HG02642 (cell line): Measurements from ENCODE around the gene TRRAP.
A peak's percentile ranks its signal among the peaks of the same experiment; 100 is the strongest.

Experiments
- ATAC-seq: cut with Tn5 transposase; IDR thresholded peaks from one replicate; pipeline ENCODE4 v1.9.1; 2021; ENCODE audit warnings: mild to moderate bottlenecking; ENCODE audit not compliant: unreplicated experiment, poor library complexity

The TRRAP gene

DNA sequence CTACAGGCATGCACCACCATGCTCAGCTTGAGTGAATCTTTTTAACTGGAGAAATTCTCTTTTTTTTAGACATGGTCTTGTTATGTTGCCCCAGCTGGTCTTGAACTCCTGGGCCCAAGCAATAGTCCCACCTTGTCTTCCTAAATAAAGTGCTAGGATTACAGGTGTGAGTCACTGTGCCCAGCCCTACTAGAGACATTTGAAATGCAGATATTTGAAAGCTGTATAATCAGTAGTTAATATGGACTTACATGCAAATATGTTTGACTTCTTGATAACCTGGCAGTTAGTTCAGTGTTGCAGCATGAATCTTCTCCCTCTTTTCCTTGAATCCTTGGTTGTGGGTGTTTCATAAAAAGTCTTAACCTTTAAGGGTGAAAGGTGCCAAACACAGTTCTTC lies 8.7 kb downstream of the TRRAP start:
- no peak for ATAC-seq

DNA sequence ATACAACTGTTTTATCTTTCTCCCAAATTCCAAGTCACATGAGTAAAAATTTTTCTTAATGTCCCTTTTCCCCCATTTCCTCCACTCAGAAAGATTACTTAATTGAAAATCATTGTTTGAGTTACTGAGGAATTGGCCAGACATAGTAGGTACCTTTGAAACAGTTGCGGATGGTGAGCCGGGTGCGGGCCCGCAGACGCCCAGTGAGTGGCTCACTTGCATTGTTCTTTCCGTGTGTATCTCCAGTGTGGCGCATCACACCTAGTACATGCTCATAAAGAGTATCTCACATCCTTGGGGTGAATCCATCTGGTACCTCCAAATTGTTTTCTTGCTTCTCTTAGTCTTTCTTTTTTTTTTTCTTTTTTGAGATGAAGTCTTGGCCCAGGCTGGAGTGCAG lies 14.3 kb downstream of the TRRAP start:
- no peak for ATAC-seq

GRCh38 chr7:98899816-98900215 lies 21.5 kb downstream of the TRRAP start:
- ATAC-seq = no peak

- no peak for ATAC-seq
Measured at GRCh38 chr7:98900815-98901214, 22.5 kb downstream of the TRRAP start.

- ATAC-seq = no peak
Measured at GRCh38 chr7:98902523-98902922, 24.2 kb downstream of the TRRAP start.

GRCh38 chr7:98903246-98903645 lies 24.9 kb downstream of the TRRAP start:
- ATAC-seq = no peak

GRCh38 chr7:98907570-98907969 lies 29.2 kb downstream of the TRRAP start:
- ATAC-seq = no peak

- no peak for ATAC-seq
Measured at GRCh38 chr7:98908585-98908984, 30.3 kb downstream of the TRRAP start.

DNA sequence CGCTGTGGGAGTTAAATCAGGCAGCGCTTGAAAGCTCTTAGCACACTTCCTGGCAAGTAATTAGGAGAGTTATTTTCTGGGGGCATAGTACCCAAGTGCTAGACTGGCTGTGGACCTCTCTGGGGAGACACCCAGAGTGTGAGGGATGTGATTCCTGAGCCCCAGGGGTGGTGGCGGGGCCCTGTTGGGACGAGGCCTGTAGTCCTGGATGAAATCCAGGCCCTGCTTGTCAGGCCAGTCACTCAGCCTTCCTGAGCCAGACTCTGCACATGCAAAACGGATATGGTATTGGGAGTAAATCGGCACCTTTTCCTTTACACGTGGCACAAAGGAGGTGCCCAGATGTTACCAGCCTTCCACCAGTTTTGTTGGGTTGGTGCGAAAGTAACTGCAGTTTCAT lies 31.2 kb downstream of the TRRAP start:
- ATAC-seq = no peak

DNA sequence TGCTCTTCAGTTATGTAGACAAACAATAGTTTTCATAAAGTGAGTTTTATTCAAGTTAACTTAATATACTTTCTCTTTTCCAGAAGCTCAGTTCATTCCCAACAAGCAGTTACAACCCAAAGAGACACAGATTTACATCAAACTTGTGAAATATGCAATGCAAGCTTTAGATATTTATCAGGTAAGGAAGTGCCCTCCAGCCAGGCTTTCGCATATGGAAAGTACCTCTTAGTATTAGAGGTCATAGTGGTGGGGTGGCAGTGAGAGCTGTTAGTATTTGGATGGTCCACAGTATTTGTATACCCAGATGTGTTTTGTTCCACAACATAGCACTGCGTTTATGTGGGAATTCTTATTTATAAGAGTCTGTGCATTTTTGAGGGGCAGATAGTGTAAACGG lies 32.1 kb downstream of the TRRAP start:
- no peak for ATAC-seq

DNA sequence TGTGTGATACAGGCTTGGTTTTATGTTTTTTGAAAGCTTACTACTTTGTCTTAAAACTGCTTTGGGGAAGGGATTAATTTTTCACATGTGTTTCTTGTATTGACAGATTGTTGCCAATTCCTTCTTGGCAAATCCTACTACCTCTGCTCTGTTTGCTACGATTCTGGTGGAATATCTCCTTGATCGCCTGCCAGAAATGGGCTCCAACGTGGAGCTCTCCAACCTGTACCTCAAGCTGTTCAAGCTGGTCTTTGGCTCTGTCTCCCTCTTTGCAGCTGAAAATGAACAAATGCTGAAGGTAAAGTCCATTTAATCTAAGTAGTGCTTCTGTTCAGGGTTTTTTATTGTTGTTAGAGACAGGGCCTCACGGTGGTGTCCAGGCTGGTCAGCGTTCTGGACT lies 33.6 kb downstream of the TRRAP start:
- ATAC-seq = no peak

DNA sequence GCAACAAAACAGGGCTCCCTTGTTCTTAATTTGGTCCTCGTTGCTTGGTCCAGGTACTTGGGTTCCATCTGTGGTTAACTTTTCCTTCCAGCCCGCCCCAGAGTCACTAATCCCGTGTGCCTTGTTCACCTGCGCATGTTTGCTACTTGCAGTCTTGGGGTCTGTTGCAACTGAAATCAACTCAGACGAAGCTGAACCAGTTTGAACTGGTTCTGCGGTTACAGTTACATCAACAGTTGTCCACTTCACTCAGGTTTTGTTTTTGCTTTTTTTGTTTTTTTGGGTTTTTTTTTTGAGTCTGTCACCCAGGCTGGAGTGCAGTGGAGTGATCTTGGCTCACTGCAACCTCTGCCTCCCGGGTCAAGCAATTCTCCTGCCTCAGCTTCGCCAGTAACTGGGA lies 34.7 kb downstream of the TRRAP start:
- no peak for ATAC-seq

- no peak for ATAC-seq
Measured at GRCh38 chr7:98913612-98914011, 35.3 kb downstream of the TRRAP start.

- no peak for ATAC-seq
Measured at GRCh38 chr7:98917331-98917730, 39.0 kb downstream of the TRRAP start.

DNA sequence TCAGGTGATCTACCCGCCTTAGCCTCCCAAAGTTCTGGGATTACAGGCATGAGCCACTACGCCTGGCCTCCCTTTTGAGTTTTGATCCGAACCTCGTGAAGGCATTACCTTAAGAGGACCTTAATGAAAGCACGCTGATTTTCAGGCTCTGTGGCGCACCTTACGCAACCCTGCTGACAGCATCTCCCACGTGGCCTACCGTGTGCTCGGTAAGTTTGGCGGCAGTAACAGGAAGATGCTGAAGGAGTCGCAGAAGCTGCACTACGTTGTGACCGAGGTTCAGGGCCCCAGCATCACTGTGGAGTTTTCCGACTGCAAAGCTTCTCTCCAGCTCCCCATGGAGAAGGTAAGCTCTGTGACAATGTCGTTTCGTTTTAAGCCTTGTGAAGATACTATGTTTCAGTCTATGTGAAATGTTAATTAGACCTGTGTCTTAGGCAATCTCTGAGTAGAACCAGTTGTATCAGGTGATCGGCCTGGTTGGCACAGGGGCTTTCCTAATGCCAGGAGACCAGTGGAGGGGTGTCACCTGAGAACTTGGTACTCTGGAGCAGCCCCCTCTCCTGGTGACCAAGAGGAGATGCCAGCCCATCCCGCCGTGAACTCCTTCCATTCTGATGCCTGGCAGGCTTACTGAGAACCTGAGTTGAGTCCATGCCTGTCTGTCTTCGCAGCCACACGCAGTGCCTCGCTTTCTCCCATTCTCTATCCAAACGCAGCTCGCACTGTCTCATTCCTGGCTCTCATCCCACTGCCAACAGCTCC lies 43.5 kb downstream of the TRRAP start:
- no peak for ATAC-seq

- ATAC-seq = no peak
Measured at GRCh38 chr7:98922392-98923187, 44.3 kb downstream of the TRRAP start.

DNA sequence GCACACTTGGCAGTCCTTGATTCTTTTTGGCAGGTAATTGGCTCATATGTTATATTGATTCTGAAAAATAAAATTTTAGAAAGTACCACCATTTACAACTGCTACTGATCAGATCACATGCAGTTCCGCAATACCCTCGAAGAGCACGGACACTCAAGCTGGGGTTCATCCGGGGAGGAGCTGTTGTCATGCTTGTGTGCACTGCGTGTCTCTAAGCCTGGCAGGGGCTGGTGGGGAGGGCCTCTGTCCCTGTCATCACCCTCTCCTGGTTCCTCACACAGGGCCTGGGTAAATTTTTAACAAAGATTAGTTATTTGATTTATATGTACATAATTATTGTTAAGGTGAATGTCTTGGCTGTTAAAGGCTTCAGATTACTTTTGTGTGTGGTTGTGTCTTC lies 45.2 kb downstream of the TRRAP start:
- ATAC-seq = no peak

- ATAC-seq = no peak
Measured at GRCh38 chr7:98927125-98927524, 48.8 kb downstream of the TRRAP start.

DNA sequence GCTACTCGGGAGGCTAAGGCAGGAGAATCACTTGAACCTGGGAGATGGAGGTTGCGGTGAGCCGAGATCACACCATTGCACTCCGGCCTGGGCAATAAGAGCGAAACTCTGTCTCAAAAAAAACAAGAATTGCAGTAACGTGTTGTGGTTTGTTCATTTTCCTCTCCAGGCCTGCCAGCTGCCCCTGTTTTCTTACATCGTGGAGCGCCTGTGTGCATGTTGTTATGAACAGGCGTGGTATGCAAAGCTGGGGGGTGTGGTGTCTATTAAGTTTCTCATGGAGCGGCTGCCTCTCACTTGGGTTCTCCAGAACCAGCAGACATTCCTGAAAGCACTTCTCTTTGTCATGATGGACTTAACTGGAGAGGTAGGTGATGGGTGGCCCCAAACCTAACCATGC lies 52.1 kb downstream of the TRRAP start:
- ATAC-seq = peak; percentile 32

DNA sequence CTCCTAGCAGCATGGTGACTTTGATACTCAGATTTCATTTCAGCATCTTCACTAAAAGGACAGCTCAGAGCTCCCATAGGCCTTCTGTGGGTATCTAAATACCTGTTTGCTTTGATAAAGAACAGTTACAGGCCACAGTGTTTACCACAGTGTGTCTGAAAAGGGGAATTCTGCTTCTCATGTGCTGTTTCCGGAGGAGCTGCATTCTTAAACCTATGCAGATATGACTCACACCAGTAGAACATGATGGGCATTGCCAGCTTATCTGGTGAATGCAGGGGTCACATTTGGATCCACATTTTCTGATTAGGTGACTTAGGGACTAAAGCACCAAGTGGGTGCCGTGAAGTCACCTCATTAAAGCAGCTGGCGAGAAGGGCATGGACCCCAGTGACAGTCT lies 52.6 kb downstream of the TRRAP start:
- ATAC-seq = peak; percentile 50

- no peak for ATAC-seq
Measured at GRCh38 chr7:98933321-98933720, 55.0 kb downstream of the TRRAP start.

DNA sequence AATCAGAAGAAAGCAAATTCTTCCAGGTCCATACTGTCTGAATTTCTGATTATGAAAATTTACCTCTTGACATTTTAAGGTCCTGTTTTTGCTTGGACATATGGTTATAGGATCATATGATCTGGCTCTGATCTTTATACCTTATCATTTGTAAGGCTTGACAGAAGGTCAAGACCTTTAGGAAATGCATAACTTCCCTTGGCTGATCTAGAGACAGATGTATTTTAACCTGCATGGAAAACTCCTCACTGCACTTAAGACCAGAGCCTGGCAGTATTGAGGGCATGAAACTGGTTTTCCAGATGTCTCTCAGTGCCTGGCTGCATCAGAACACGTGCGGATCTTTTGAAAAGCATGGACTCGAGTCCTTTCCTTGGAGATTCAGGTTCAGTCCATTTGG lies 55.9 kb downstream of the TRRAP start:
- ATAC-seq = no peak
